ENCODE results near the gene LYZL4.
A peak's percentile ranks its signal among the peaks of the same experiment; 100 is the strongest.

The LYZL4 gene, protein sequence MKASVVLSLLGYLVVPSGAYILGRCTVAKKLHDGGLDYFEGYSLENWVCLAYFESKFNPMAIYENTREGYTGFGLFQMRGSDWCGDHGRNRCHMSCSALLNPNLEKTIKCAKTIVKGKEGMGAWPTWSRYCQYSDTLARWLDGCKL

DNA sequence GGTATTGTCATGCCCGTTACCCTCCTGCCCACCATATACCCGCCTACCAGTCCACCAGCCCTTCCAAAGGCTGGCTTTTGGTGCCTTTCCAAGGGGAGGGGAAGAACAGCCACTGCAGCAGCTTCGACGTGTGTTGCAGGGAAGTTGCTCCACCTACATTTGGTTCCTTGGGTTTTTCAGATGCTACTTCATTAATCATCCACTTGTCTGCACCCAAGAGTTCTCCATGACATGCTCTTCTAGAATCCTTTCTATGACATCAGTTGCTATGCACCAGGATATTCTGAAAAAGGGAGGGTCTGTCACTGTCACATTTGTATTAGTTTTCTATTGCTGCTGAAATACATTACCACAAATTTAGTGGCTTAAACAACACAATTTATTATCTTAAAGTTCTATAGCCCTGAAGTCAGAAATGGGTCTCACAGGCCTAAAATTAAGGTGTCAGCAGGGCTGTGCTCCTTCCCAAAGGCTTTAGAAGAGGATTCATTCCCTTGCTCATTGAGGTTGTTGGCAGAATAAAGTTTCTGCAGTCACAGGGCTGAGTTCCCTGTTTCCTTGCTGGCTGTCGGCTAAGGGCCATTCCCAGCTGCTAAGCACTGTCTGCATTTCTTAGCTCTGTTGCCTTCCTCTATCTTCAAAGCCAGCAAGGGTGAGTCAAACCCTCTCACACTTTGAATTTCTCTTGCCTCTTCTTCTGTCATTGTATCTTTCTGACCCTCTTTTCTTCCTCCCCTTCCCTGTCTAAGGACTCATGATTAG, at the start of gene LYZL4:
Gene LYZL4 (minus strand): TSS at position 241 of the 762 bp plus-strand sequence. CDS start 3,359 bp downstream, outside the sequence.
- no peak for DNase-seq (ENCODE audit: low read depth)

DNA sequence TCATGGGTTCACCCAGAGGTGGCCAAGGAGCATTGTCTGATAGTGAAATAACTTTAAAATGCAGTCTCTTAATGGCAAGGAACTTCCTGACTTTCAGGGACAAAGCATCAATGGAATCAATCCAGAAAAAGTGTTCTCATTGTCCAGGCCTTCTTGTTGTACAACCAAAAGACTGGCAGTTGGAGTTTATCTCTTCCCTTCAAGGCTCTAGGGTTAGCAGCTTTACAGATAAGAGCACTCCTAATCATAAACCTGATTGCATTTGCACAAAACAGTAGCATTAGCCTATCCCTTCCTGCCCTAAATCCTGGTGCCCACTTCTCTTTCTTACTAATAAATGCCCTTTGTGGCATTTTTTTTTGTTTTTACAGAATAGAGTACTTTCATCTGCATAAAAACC, 48.7 kb upstream of the LYZL4 start:
- DNase-seq (ENCODE audit: low read depth), result no peak

DNA sequence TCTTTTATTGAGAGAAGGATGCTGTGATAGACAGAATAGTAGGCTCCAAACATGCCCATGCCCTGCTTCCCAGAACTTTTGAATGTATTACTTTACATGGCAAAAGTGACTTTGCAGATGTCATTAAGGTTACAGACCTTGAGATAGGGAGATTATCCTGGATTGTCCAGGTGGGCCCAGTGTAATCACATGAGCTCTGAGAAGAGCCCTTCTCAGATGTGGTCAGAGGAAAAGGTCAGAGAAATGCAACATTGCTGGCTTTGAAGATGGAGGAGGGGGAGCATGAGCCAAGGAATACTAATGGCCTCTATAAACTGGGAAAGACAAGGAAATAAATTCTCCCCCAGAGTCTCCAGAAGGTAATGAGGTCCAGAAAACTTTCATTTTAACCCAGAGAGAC, 45.8 kb upstream of the LYZL4 start:
- DNase-seq (ENCODE audit: low read depth), result no peak

DNA sequence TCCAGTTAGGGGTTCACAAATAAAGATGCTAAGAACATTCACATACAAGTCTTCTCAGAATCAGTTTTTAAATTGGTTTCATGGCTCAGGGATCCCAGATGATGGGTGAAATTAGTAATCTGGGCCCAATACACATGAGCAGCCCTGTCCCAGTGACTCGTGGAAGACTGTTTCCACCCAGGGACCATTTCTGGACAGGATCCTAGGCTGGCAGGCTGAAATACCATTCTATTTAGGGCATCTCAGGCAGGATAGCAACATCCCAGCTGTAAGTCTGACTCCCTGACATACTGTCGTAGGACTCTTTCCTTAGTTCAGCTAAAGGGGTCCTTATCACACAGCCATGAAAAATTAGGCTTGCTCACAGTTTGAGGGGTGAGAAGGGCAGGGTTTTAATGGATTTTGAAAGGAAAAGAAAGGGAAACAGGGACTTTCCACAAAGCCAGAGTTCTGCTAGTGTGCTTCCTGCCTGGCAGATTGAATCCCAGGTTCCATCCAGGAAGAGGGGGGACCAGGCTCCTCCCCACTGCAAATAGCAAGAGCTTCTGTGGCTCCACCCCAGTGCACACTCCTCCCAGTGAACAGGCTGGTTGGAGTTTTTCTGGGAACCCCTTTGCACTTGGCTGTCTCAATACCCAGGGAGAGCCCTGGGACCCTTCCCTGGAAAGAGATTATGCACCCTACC, 41.3 kb upstream of the LYZL4 start:
- no peak for DNase-seq (ENCODE audit: low read depth)

DNA sequence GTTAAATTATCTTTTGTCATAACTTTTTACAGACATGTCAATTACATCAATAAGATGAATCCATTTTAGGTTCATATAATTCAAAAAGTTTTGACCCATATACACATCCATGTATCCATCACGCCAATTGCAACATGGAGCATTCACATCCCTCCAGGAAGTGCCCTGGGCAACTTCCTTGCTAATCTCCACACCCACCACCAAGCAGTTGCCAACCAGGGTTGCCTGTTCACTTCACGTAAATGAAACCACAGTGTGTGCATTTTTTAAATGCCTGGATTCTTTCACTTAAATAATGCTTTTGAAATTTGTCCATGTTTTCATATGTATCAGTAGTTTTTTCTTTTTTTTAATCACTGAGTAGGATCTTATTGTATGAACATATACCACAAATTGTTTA, 40.7 kb upstream of the LYZL4 start:
- no peak for DNase-seq (ENCODE audit: low read depth)

DNA sequence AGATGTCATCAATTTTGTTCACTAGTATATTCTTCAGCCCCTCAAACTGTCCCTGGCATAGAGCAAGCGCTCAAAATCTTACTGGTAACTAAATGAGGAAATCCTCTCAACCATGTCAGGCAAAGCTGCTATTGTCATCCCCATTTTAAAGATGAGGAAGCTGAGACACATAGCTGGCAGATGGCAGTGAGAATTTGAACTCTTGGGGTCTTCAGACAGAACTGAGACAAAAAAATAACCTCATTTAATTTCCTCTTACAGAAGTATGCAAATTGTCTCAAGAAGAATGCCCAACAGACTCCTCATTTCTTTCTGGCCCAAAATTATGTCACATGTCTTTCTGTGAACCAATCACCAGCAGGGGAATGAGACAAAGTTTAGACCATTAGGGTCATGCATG, 40.2 kb upstream of the LYZL4 start:
- no peak for DNase-seq (ENCODE audit: low read depth)

- DNase-seq (ENCODE audit: low read depth), result no peak
These were observed 37.1 kb upstream of the LYZL4 start for GRCh38 chr3:42447481-42447880.

DNA sequence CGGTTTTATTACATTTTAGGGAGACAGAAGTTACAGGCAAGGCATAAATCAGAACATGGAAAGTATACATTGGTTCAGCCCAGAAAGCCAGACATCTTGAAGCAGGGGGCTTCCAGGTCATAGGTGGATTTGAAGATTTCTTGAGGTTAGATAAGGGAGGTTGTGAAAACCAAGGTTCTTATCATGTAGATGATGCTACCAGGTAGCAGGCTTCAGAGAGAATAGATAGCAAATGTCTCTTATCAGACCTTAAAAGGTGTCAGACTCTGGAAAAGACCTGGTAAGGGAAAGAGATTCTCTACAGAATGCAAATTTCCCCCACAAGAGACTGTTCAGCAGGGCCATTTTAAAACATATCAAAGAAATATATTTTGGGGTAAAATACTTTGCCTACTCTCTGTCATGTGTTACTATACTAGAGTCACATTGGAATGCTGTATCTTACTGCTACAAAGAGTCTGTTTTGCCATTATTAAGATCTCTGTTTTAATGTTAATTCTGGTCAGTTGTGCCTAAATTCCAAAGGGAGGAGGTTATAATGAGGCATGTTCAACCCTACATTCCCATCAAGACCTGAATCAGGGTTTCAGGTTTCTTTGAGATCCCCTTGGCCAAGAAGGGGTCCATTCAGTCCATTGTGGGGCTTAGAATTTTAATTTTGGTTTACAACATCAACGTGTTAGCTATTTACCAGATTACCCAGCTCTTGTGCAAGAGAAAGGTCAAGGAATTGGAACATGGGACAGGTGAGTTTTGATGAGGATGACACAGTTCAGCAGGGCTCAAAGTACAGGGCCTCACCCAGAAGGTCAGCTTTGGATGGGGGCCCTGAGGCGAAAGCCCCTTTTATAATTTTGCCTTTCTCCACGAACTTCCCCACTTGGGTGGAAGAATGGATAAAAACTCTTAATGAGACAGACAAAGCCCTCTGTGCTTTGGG, 36.0 kb upstream of the LYZL4 start:
- DNase-seq (ENCODE audit: low read depth), result no peak

DNA sequence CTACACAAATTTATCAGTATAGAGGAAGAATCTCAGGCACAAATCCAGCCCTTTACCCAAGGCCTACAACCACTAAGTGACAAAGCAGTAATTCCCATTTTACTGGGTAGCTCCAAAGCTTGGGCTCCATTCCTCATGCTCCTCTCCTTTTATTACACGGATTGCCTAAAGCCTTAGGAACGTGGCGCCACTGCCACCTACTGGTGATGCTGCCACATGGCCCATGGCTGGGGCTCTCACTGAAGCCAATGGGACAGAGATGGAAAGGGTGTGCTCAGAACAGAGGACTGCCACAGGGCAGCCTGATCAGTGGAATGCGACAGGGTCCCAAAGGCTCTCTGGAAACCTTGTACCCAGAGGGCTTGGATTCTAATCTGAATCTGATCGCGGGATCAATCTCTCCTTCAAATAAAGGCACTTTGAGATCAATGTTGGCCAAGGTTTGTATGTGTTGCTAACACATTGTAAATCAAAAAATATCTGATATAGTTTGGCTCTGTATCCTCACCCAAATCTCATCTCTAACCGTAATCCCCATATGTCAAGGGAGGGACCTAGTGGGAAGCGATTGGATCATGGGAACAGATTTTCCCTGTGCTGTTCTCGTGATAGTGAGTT, 33.5 kb upstream of the LYZL4 start:
- DNase-seq (ENCODE audit: low read depth), result peak; percentile 77

- no peak for DNase-seq (ENCODE audit: low read depth)
These were observed 32.9 kb upstream of the LYZL4 start for GRCh38 chr3:42443292-42443691.

DNA sequence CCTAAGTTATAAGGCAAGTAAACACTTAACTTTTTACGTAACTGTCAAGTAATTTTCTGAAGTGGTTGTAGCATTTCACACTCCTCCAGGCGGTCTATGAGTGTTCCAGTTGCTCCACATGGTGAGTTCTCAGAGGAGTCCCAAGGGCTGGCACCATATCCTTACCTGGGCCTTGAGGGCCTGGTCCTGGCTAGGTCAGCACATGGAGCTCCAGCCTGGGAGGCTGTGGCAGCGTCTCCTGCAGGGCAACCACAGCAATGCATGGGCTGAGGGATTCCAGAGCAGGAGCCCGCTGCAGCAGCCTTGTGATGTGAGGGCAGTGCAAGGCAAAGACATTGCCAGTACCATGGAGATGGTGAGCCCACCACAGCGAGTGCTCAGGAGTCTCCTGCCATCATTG, 32.2 kb upstream of the LYZL4 start:
- DNase-seq (ENCODE audit: low read depth), result peak; percentile 8

- DNase-seq (ENCODE audit: low read depth), result no peak
These were observed 31.4 kb upstream of the LYZL4 start for GRCh38 chr3:42441791-42442190.

- DNase-seq (ENCODE audit: low read depth), result no peak
These were observed 30.5 kb upstream of the LYZL4 start for GRCh38 chr3:42440924-42441323.

DNA sequence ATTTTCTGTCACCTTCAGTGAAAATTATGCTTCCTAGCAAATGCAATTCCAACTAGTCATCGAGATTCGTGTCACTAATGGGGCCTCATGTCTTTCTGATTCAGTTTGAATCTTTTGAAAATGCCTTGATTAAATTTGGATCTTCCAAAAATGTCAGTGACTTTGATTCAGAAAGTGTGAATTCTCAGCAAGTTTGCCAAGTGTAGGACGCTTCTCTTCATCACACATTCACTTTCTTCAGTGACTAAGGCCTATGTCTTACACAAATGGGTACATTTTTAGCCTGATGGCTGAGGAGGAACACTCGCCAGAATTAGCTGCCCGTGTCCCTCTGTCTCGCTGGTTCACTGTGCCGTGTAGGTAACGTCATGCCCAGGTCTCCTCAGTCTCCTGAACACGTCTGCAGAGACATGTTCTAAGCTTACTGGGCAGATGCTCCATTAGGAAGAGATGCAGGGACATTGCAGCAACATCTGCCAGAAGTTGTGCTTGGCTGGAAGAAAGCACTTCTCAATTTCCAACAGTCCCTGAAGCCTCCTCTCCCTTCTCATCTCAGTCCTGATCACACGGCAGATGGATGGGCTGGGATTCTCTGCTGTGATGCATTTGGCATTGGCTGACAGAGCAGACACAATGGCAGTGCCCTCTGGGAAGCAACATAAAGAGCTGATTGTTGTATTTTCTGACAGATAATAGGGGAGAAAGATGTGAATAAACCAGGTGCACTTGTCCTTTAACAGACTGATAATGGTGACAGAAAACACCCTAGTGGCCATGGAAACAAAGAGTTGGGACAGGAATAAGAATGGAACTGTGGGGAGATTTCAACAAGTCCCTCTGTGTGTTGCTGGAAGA, 29.1 kb upstream of the LYZL4 start:
- DNase-seq (ENCODE audit: low read depth), result no peak

DNA sequence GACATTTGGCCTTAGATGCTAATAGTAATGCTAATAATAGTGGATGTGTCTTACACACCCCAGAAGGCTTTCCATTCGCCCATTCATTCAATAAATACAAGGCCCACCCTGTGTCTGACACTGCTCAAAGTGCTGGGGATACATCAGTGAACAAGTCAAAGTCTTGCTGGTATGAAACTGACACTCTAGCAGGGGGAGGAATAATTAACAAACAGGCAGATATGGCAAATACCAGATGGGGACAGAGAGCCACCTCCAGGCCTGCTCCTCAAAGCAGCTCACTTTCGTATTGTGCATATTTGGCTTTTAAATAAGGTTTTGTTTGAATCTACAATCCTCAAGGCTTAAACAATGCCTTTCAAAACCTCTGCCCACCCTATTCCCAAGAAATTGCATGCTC, 28.3 kb upstream of the LYZL4 start:
- no peak for DNase-seq (ENCODE audit: low read depth)

- no peak for DNase-seq (ENCODE audit: low read depth)
These were observed 27.8 kb upstream of the LYZL4 start for GRCh38 chr3:42438193-42438592.

GRCh38 chr3:42434777-42435380, 24.5 kb upstream of the LYZL4 start:
- DNase-seq (ENCODE audit: low read depth), result no peak

DNA sequence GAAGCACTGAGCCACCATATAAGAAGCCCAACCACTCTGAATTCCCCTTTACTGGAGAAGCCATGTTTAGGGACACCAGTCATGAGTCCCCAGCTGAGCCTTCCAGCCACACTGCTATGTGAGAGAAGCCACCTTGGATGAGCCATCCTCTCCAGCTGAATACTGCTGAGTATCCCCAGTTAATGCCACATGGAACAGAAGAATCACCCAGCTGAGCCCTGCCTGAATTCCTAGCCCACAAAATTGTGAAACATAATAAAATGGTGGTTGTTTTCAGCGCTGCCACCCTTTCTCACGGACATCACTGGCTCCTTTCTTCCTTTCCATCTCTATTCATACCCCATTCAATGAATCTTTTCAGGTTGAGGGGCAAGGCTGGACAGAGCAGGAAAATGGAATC, 22.1 kb upstream of the LYZL4 start:
- no peak for DNase-seq (ENCODE audit: low read depth)

GRCh38 chr3:42430781-42431532, 20.5 kb upstream of the LYZL4 start:
- DNase-seq (ENCODE audit: low read depth), result no peak

GRCh38 chr3:42428830-42429229, 18.4 kb upstream of the LYZL4 start:
- DNase-seq (ENCODE audit: low read depth), result no peak
